Upper lobe of right lung (tissue), 1 donor: Measurements from ENCODE around the gene ANTXR2. TPM values are rescaled to one million over a fixed set of nuclear protein-coding genes. Genes with fewer than 3 reads are reported as not detected.

Experiments
- ATAC-seq: fragments of 200-7000 bp; cut with Tn5 transposase; one replicate; pipeline ENCODE4 v1.9.1; 2020; ENCODE audit warnings: mild to moderate bottlenecking, moderate library complexity
- DNase-seq: peaks from one replicate; pipeline ENCODE4 v3.0.0-alpha.2; 2020
- H3K27ac ChIP-seq: fragments of 200-600 bp; one replicate; pipeline ENCODE4 v1.8.0; 2022
- H3K27me3 ChIP-seq: fragments of 200-600 bp; one replicate; pipeline ENCODE4 v1.8.0; 2022; ENCODE audit warnings: mild to moderate bottlenecking
- H3K36me3 ChIP-seq: fragments of 200-600 bp; one replicate; pipeline ENCODE4 v1.8.0; 2022
- H3K4me1 ChIP-seq: fragments of 200-600 bp; one replicate; pipeline ENCODE4 v1.8.0; 2022
- H3K4me3 ChIP-seq: fragments of 200-600 bp; one replicate; pipeline ENCODE4 v1.8.0; 2022; ENCODE audit warnings: mild to moderate bottlenecking
- H3K9me3 ChIP-seq: fragments of 200-600 bp; one replicate; pipeline ENCODE4 v1.8.0; 2022
- CTCF ChIP-seq: fragments of 200-600 bp; IDR thresholded peaks from one replicate; pipeline ENCODE4 v1.8.0; 2022; ENCODE audit warnings: antibody characterized with exemption
- intact Hi-C: fragments of 100-400 bp; cut with DNase I; formaldehyde crosslinking; loops from one replicate; pipeline ENCODE4 v1.11.0; 2022
- total RNA-seq: library from RNA; stranded (reverse); fragmentation: NEBNext Ultra II Directional; extraction: Animal tissue kit (Norgen Biotek cat#: 25700); gene quantifications from one replicate; pipeline ENCODE4 v1.2.1, GENCODE V29; 2021
- donor health status: DM: no; HTN: yes; CAD: no; lungs with severe emphysema.

The ANTXR2 gene
- total RNA-seq, 1 donor from 2014 or later, result 67.4 TPM

GRCh38 chr4:79905212-79905611 lies 167.8 kb downstream of the ANTXR2 start:
- Histone ChIP-seq H3K27me3 (no peaks in the 10 kb centered on the region), H3K9me3 (no peaks in the 10 kb centered on the region), H3K36me3 (peaks cover 19% of the 10 kb centered on the region), H3K27ac (no peak overlapping the region), H3K4me3 (no peak overlapping the region), H3K4me1 (no peaks in the 10 kb centered on the region)
- ATAC-seq, result no peak
- intact Hi-C loops, result no loop called here
- DNase-seq, result no peak
- TF ChIP-seq CTCF, result no peak

- no peak for TF ChIP-seq CTCF
- H3K4me1 ChIP-seq, result no peaks in the 10 kb centered on the region
- H3K27ac ChIP-seq, result no peak overlapping the region
- no peak for ATAC-seq
- H3K9me3 ChIP-seq, result no peaks in the 10 kb centered on the region
- H3K36me3 ChIP-seq, result peaks cover 19% of the 10 kb centered on the region
- H3K4me3 ChIP-seq, result no peak overlapping the region
- DNase-seq, result no peak
- no peaks in the 10 kb centered on the region for H3K27me3 ChIP-seq
- intact Hi-C loops, result no loop called here
These were observed 168.7 kb downstream of the ANTXR2 start for GRCh38 chr4:79904331-79904730.

- intact Hi-C loops, result no loop called here
- H3K27ac ChIP-seq, result no peak overlapping the region
- no peak overlapping the region for H3K4me3 ChIP-seq
- no peaks in the 10 kb centered on the region for H3K27me3 ChIP-seq
- no peak for TF ChIP-seq CTCF
- H3K36me3 ChIP-seq, result peaks cover under 1% of the 10 kb centered on the region
- no peak for DNase-seq
- no peaks in the 10 kb centered on the region for H3K4me1 ChIP-seq
- no peak for ATAC-seq
- H3K9me3 ChIP-seq, result no peaks in the 10 kb centered on the region
These were observed 172.8 kb downstream of the ANTXR2 start for GRCh38 chr4:79900182-79900581.

- ATAC-seq (no peak), DNase-seq (no peak)
- Histone ChIP-seq H3K27ac (no peak overlapping the region), H3K4me1 (no peaks in the 10 kb centered on the region), H3K9me3 (no peaks in the 10 kb centered on the region), H3K4me3 (no peak overlapping the region), H3K27me3 (no peaks in the 10 kb centered on the region), H3K36me3 (no peaks in the 10 kb centered on the region)
- intact Hi-C loops, result no loop called here
- TF ChIP-seq CTCF, result no peak
These were observed 173.5 kb downstream of the ANTXR2 start for GRCh38 chr4:79899481-79899880.

- ATAC-seq, result no peak
- no peak for DNase-seq
- Histone ChIP-seq H3K27me3 (no peaks in the 10 kb centered on the region), H3K27ac (no peak overlapping the region), H3K4me3 (no peak overlapping the region), H3K36me3 (no peaks in the 10 kb centered on the region), H3K4me1 (no peaks in the 10 kb centered on the region), H3K9me3 (no peaks in the 10 kb centered on the region)
- intact Hi-C loops, result no loop called here
- TF ChIP-seq CTCF, result no peak
These were observed 175.0 kb downstream of the ANTXR2 start for GRCh38 chr4:79898055-79898454.

GRCh38 chr4:79897174-79897573 lies 175.9 kb downstream of the ANTXR2 start:
- Histone ChIP-seq H3K27me3 (no peaks in the 10 kb centered on the region), H3K36me3 (no peaks in the 10 kb centered on the region), H3K4me1 (no peaks in the 10 kb centered on the region), H3K27ac (no peak overlapping the region), H3K4me3 (no peak overlapping the region), H3K9me3 (no peaks in the 10 kb centered on the region)
- intact Hi-C loops, result no loop called here
- no peak for DNase-seq
- no peak for ATAC-seq
- no peak for TF ChIP-seq CTCF
